HEK293 (cell line): ENCODE data around the gene ANKRD11.

Experiments
- CTCF ChIA-PET: fragments of 350-600 bp; formaldehyde crosslinking; extraction: SDS; loops from one replicate; lab custom pipeline; 2021; ENCODE audit warnings: antibody characterized with exemption; lab: Yijun Ruan, JAX
- POLR2A ChIA-PET: fragments of 300-600 bp; formaldehyde crosslinking; extraction: SDS; loops from one replicate; lab custom pipeline; 2020; ENCODE audit warnings: antibody characterized with exemption, inconsistent platforms; lab: Yijun Ruan, JAX
- H3K27ac ChIP-seq: fragments of 200-500 bp; sonication (Bioruptor generic); 2 replicates; pipeline ENCODE4 v1.5.1; 2014; ENCODE audit warnings: low read depth, low read length, control low read depth, inconsistent platforms; ENCODE audit errors: extremely low read depth
- H3K36me3 ChIP-seq, 2 experiments: fragments of 200-500 bp in 1 of 2; sonication (Bioruptor generic) in 1 of 2; 1 replicate in 1 of 2; 2 replicates in 1 of 2; pipeline ENCODE4 v1.5.1; 2014 to 2017; ENCODE audit warnings: inconsistent platforms in 2 of 2, low read length in 2 of 2; ENCODE audit not compliant: control insufficient read depth in 2 of 2, insufficient read depth in 1 of 2
- H3K4me1 ChIP-seq: fragments of 200-500 bp; sonication (Bioruptor generic); 2 replicates; pipeline ENCODE4 v1.5.1; 2014; ENCODE audit warnings: mild to moderate bottlenecking, low read length, inconsistent platforms; ENCODE audit not compliant: control insufficient read depth, insufficient read depth
- H3K4me3 ChIP-seq: 2 replicates; pipeline ENCODE4 v1.5.1; 2011; ENCODE audit warnings: low read depth, mild to moderate bottlenecking, control low read depth, low read length, moderate library complexity
- H3K9me3 ChIP-seq: fragments of 200-500 bp; sonication (Bioruptor generic); 2 replicates; pipeline ENCODE4 v1.5.1; 2014; ENCODE audit warnings: low read depth, low read length, inconsistent platforms; ENCODE audit not compliant: control insufficient read depth, insufficient read depth
- FEZF1 ChIP-seq: fragments of 450-650 bp; formaldehyde crosslinking; IDR thresholded peaks from 2 replicates; pipeline ENCODE4 v1.5.1; 2016; ENCODE audit warnings: missing biosample characterization, missing genetic modification characterization
- GFI1B ChIP-seq: fragments of 450-650 bp; formaldehyde crosslinking; IDR thresholded peaks from 2 replicates; pipeline ENCODE4 v1.5.1; 2016; ENCODE audit warnings: missing biosample characterization, missing genetic modification characterization
- HOXC10 ChIP-seq: sonication (generic); formaldehyde crosslinking; IDR thresholded peaks from 2 replicates; pipeline ENCODE4 v1.8.1; 2023; ENCODE audit warnings: mild to moderate bottlenecking, missing genetic modification reagents
- PRDM1 ChIP-seq: fragments of 450-650 bp; formaldehyde crosslinking; IDR thresholded peaks from 2 replicates; pipeline ENCODE4; 2016; ENCODE audit warnings: missing biosample characterization, missing genetic modification characterization
- PRDM10 ChIP-seq: fragments of 450-650 bp; formaldehyde crosslinking; IDR thresholded peaks from 2 replicates; pipeline ENCODE4 v1.5.1; 2016; ENCODE audit warnings: missing biosample characterization, missing genetic modification characterization
- RBAK ChIP-seq: fragments of 450-650 bp; formaldehyde crosslinking; IDR thresholded peaks from 2 replicates; pipeline ENCODE4 v1.5.1; 2016; ENCODE audit warnings: missing biosample characterization, missing genetic modification characterization
- ZBTB44 ChIP-seq: fragments of 450-650 bp; IDR thresholded peaks from 2 replicates; pipeline ENCODE4 v1.5.1; 2018; ENCODE audit warnings: missing biosample characterization, mild to moderate bottlenecking, missing genetic modification characterization
- ZNF121 ChIP-seq: fragments of 450-650 bp; formaldehyde crosslinking; IDR thresholded peaks from 2 replicates; pipeline ENCODE4 v1.5.1; 2016; ENCODE audit warnings: missing biosample characterization, missing genetic modification characterization
- ZNF155 ChIP-seq: fragments of 450-650 bp; formaldehyde crosslinking; IDR thresholded peaks from 2 replicates; pipeline ENCODE4 v1.5.1; 2016; ENCODE audit warnings: missing biosample characterization, missing genetic modification characterization
- ZNF239 ChIP-seq: fragments of 450-650 bp; formaldehyde crosslinking; IDR thresholded peaks from 2 replicates; pipeline ENCODE4 v1.5.1; 2016; ENCODE audit warnings: missing biosample characterization, missing genetic modification characterization
- ZNF280D ChIP-seq: fragments of 450-650 bp; formaldehyde crosslinking; IDR thresholded peaks from 2 replicates; pipeline ENCODE4 v1.5.1; 2016; ENCODE audit warnings: missing biosample characterization, missing genetic modification characterization
- ZNF433 ChIP-seq: fragments of 450-650 bp; formaldehyde crosslinking; IDR thresholded peaks from 2 replicates; pipeline ENCODE4 v1.5.1; 2016; ENCODE audit warnings: missing biosample characterization, missing genetic modification characterization, low read depth
- ZNF544 ChIP-seq: fragments of 450-650 bp; formaldehyde crosslinking; IDR thresholded peaks from 2 replicates; pipeline ENCODE4 v1.5.0; 2017; ENCODE audit warnings: missing biosample characterization, missing genetic modification characterization
- ZNF555 ChIP-seq: fragments of 450-650 bp; formaldehyde crosslinking; conservative IDR thresholded peaks from 2 replicates; pipeline ENCODE4 v1.5.1; 2017; ENCODE audit warnings: missing biosample characterization, mild to moderate bottlenecking, missing genetic modification characterization, inconsistent platforms
- ZNF623 ChIP-seq: fragments of 450-650 bp; formaldehyde crosslinking; IDR thresholded peaks from 2 replicates; pipeline ENCODE4 v1.5.1; 2016; ENCODE audit warnings: missing biosample characterization, missing genetic modification characterization
- ZSCAN16 ChIP-seq: fragments of 450-650 bp; formaldehyde crosslinking; IDR thresholded peaks from 2 replicates; pipeline ENCODE4 v1.5.1; 2016; ENCODE audit warnings: missing biosample characterization, missing genetic modification characterization

ANKRD11 gene

GRCh38 chr16:89450537-89450936 is 39.8 kb downstream of the ANKRD11 start:
- POLR2A ChIA-PET, result no interaction called here
- CTCF ChIA-PET, result no interaction called here
- TF ChIP-seq ZBTB44 (tag by site-specific recombination) (no peak), ZNF121 (tag by site-specific recombination) (peak; percentile 31; the same call in 1 of the 2 replicates)
- Histone ChIP-seq H3K36me3 (no peaks in the 10 kb centered on the region), H3K4me3 (no peak overlapping the region), H3K4me1 (peaks cover 12% of the 10 kb centered on the region), H3K27ac (no peak overlapping the region), H3K9me3 (no peaks in the 10 kb centered on the region)

GRCh38 chr16:89449726-89450335 is 40.5 kb downstream of the ANKRD11 start:
- no peaks in the 10 kb centered on the region for H3K36me3 ChIP-seq
- CTCF ChIA-PET, result no interaction called here
- H3K9me3 ChIP-seq, result no peaks in the 10 kb centered on the region
- no peak overlapping the region for H3K27ac ChIP-seq
- TF ChIP-seq PRDM1 (tag by site-specific recombination), result peak; percentile 48; the same call in 1 of the 2 replicates
- no peak for TF ChIP-seq GFI1B (tag by site-specific recombination)
- TF ChIP-seq ZNF544 (tag by site-specific recombination), result no peak
- POLR2A ChIA-PET, result interaction anchor here (0.6 kb wide), 1 partner anchor 221 kb away, joined by 3 read pairs; no protein-coding TSS in a partner anchor
- peaks cover 19% of the 10 kb centered on the region for H3K4me1 ChIP-seq
- H3K4me3 ChIP-seq, result no peak overlapping the region

GRCh38 chr16:89448656-89449055 is 41.7 kb downstream of the ANKRD11 start:
- peaks cover 26% of the 10 kb centered on the region for H3K4me1 ChIP-seq
- TF ChIP-seq HOXC10 (CRISPR knock-in tag) (no peak), PRDM10 (tag by site-specific recombination) (no peak), ZSCAN16 (tag by site-specific recombination) (no peak), ZNF155 (no peak), ZNF623 (tag by site-specific recombination) (no peak), ZNF239 (no peak), FEZF1 (no peak), ZNF433 (tag by site-specific recombination) (no peak), ZNF555 (tag by site-specific recombination) (no peak), ZNF280D (no peak), RBAK (tag by site-specific recombination) (no peak)
- TF ChIP-seq, all 188 proteins: peak for 0

More at GRCh38 chr16:89448656-89449055, 41.7 kb downstream of the ANKRD11 start:
- ChIA-PET POLR2A (no interaction called here), CTCF (no interaction called here)
- Histone ChIP-seq H3K9me3 (no peaks in the 10 kb centered on the region), H3K4me3 (no peak overlapping the region), H3K36me3 (no peaks in the 10 kb centered on the region), H3K27ac (no peak overlapping the region)
